DOHH2 (cell line): ENCODE results near the gene MYH13.

Experiments used
- H3F3A ChIP-seq: fragments of 200-600 bp; sonication (generic), shearing (Covaris generic); 2 replicates; pipeline ENCODE4 v1.6.0; 2016; ENCODE audit warnings: antibody characterized with exemption, mild to moderate bottlenecking; ENCODE audit not compliant: control insufficient read depth, insufficient read depth
- H3K27ac ChIP-seq: fragments of 200-600 bp; sonication (generic); 2 replicates; pipeline ENCODE4 v1.5.1; 2014; ENCODE audit warnings: low read depth, mild to moderate bottlenecking, low read length, moderate library complexity
- H3K27me3 ChIP-seq: fragments of 200-600 bp; sonication (generic); 2 replicates; pipeline ENCODE4 v1.6.1; 2014; ENCODE audit warnings: mild to moderate bottlenecking, low read length, mixed read lengths; ENCODE audit not compliant: control insufficient read depth
- H3K36me3 ChIP-seq: fragments of 200-600 bp; sonication (generic); 2 replicates; pipeline ENCODE4 v1.6.1; 2014; ENCODE audit warnings: mild to moderate bottlenecking, low read length, moderate library complexity, mixed read lengths; ENCODE audit not compliant: control insufficient read depth
- H3K4me1 ChIP-seq: fragments of 200-600 bp; sonication (generic); 2 replicates; pipeline ENCODE4 v1.6.1; 2014; ENCODE audit warnings: mild to moderate bottlenecking, low read length, mixed read lengths; ENCODE audit not compliant: control insufficient read depth
- H3K4me2 ChIP-seq: fragments of 200-600 bp; sonication (generic); 2 replicates; pipeline ENCODE4 v1.6.0; 2014; ENCODE audit warnings: mild to moderate bottlenecking, low read length, moderate library complexity
- H3K4me3 ChIP-seq: fragments of 200-600 bp; sonication (generic); 2 replicates; pipeline ENCODE4 v1.5.1; 2014; ENCODE audit warnings: mild to moderate bottlenecking, low read length, mixed read lengths
- H3K79me2 ChIP-seq: fragments of 200-600 bp; sonication (generic); 2 replicates; pipeline ENCODE4 v1.6.1; 2014; ENCODE audit warnings: mild to moderate bottlenecking, low read length, mixed read lengths; ENCODE audit not compliant: control insufficient read depth
- H3K9me2 ChIP-seq: fragments of 200-600 bp; sonication (generic); replicated peaks from 2 replicates; pipeline ENCODE4 v1.6.1; 2014; ENCODE audit warnings: mild to moderate bottlenecking, low read length, mixed read lengths; ENCODE audit not compliant: control insufficient read depth
- H3K9me3 ChIP-seq: fragments of 200-600 bp; sonication (generic); 2 replicates; pipeline ENCODE4 v1.6.1; 2014; ENCODE audit warnings: antibody characterized with exemption, low read length, mixed read lengths; ENCODE audit not compliant: control insufficient read depth, insufficient read depth
- H4K20me1 ChIP-seq: fragments of 200-600 bp; sonication (generic); 2 replicates; pipeline ENCODE4 v1.6.0; 2014; ENCODE audit warnings: low read depth, mild to moderate bottlenecking, antibody characterized with exemption, low read length, moderate library complexity; ENCODE audit not compliant: control insufficient read depth, insufficient read depth
- EZH2phosphoT487 ChIP-seq: fragments of 200-600 bp; sonication (generic); IDR thresholded peaks from 2 replicates; pipeline ENCODE4 v1.6.1; 2017; ENCODE audit warnings: borderline replicate concordance, mild to moderate bottlenecking, antibody characterized with exemption, low read length, moderate library complexity, mixed read lengths
- TF ChIP-seq, protein P1 (sequence below): fragments of 200-600 bp; sonication (generic); IDR thresholded peaks from one replicate; pipeline ENCODE4 v1.5.1; 2014; ENCODE audit warnings: antibody characterized with exemption, mild to moderate bottlenecking, low read depth, low read length; ENCODE audit not compliant: poor library complexity, severe bottlenecking

Gene MYH13

DNA sequence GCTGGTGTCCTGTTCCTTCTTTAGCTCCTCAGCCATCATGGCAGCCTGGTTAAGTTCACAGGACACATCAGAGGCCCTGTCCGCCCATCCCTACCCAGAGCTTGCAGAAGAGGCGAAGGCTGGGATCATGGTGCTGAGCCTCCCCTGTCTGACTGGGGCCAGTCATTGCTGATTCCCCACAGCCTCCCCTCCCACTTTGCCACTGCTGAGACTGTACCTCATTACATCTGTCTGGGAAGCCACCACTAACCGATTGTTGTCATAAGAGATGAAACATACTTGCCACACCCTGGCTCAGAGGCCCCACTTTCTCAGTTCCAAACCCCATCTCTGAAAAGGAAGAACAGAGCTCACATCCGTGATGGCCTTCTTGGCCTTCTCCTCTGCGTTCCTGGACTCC is 66.2 kb downstream of the MYH13 start:
- H3K4me1 ChIP-seq: no peaks in the 10 kb centered on the region
- TF ChIP-seq, protein P1, sequence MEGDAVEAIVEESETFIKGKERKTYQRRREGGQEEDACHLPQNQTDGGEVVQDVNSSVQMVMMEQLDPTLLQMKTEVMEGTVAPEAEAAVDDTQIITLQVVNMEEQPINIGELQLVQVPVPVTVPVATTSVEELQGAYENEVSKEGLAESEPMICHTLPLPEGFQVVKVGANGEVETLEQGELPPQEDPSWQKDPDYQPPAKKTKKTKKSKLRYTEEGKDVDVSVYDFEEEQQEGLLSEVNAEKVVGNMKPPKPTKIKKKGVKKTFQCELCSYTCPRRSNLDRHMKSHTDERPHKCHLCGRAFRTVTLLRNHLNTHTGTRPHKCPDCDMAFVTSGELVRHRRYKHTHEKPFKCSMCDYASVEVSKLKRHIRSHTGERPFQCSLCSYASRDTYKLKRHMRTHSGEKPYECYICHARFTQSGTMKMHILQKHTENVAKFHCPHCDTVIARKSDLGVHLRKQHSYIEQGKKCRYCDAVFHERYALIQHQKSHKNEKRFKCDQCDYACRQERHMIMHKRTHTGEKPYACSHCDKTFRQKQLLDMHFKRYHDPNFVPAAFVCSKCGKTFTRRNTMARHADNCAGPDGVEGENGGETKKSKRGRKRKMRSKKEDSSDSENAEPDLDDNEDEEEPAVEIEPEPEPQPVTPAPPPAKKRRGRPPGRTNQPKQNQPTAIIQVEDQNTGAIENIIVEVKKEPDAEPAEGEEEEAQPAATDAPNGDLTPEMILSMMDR: no peak
- no peak for TF ChIP-seq EZH2phosphoT487
- H3K27ac ChIP-seq: no peak overlapping the region
- H3K4me2 ChIP-seq: no peak overlapping the region
- H3K9me3 ChIP-seq: no peaks in the 10 kb centered on the region
- H3K79me2 ChIP-seq: no peaks in the 10 kb centered on the region
- no peaks in the 10 kb centered on the region for H3K9me2 ChIP-seq
- no peaks in the 10 kb centered on the region for H4K20me1 ChIP-seq
- H3K36me3 ChIP-seq: no peaks in the 10 kb centered on the region
- H3F3A ChIP-seq: no peaks in the 10 kb centered on the region
- no peak overlapping the region for H3K4me3 ChIP-seq
- no peaks in the 10 kb centered on the region for H3K27me3 ChIP-seq

DNA sequence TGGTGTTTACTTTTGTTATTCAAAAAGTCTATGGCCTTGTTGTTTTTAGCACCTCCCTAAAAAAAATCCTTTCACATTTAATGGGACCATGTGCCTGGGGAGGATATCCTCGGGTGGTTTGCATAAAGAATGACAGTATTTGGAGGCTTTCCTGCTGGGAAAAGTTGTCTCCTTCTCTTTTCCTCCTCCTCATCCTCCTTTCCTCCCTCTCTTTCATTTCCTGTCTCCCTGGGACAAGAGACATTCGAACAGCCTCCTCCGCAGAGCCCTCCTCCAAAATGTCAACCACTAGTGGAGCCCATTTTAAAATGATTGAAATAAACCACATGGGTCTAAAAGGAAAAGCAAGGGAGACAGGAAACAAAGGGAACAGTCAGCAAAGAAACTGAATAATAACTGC is 67.4 kb downstream of the MYH13 start:
- Histone ChIP-seq H3K27me3 (no peaks in the 10 kb centered on the region), H4K20me1 (no peaks in the 10 kb centered on the region), H3K9me2 (no peaks in the 10 kb centered on the region), H3K79me2 (no peaks in the 10 kb centered on the region), H3K27ac (no peak overlapping the region), H3K4me1 (no peaks in the 10 kb centered on the region), H3K36me3 (no peaks in the 10 kb centered on the region), H3K4me3 (no peak overlapping the region), H3F3A (no peaks in the 10 kb centered on the region), H3K4me2 (no peak overlapping the region), H3K9me3 (no peaks in the 10 kb centered on the region)
- TF ChIP-seq EZH2phosphoT487: no peak
- TF ChIP-seq, protein P1: no peak

DNA sequence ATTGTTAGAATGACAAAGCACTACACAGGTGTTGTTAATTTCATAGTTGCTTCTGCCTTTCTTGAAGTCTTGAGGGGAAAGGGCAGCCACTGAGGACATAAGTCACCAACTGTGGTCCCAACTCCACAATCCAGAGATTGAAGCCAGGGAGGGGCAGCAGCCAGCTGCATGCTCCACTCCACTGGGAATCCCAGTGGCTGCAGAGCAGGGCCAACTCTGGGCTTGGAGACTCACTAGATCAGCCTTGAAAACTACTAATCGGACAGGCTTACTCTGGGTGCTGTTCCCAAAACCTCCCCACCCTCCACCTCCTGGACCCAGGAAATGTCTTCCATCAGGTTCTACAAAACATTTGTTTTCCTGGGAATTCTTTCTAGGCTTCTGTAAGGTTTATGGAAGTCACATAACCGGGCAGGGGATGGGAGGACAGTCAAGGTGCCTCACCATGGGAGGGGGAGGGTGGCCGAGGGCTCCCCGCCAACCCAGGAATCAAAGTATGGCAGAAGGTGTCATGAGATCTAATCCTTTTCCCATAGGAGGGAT is 68.0 kb downstream of the MYH13 start:
- Histone ChIP-seq H3K4me1 (no peaks in the 10 kb centered on the region), H3K79me2 (no peaks in the 10 kb centered on the region), H4K20me1 (no peaks in the 10 kb centered on the region), H3F3A (no peaks in the 10 kb centered on the region), H3K36me3 (no peaks in the 10 kb centered on the region), H3K4me2 (no peak overlapping the region), H3K9me3 (no peaks in the 10 kb centered on the region), H3K27me3 (no peaks in the 10 kb centered on the region), H3K9me2 (no peaks in the 10 kb centered on the region), H3K27ac (no peak overlapping the region), H3K4me3 (no peak overlapping the region)
- TF ChIP-seq, protein P1: no peak
- no peak for TF ChIP-seq EZH2phosphoT487

DNA sequence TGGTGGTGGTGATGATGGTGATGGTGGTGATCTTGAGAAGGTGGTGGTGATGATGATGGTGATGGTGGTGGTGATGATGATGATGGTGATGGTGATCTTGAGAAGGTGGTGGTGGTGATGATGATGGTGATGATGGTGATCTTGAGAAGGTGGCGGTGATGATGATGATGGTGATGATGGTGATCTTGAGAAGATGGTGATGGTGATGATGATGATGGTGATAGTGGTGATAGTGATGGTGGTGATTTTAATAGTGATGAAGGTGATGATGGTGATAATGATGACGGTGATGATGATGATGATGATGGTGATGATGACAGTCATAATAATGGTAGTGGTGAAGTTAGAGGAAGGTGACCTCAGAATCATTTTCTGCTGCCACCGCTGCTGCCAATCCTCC is 75.1 kb downstream of the MYH13 start:
- Histone ChIP-seq H3K4me3 (no peak overlapping the region), H3K36me3 (no peaks in the 10 kb centered on the region), H3K79me2 (no peaks in the 10 kb centered on the region), H3K9me3 (no peaks in the 10 kb centered on the region), H3K9me2 (no peaks in the 10 kb centered on the region), H3K27me3 (no peaks in the 10 kb centered on the region), H4K20me1 (no peaks in the 10 kb centered on the region), H3K4me1 (no peaks in the 10 kb centered on the region), H3K27ac (no peak overlapping the region), H3K4me2 (no peak overlapping the region), H3F3A (no peaks in the 10 kb centered on the region)
- TF ChIP-seq, protein P1: no peak
- no peak for TF ChIP-seq EZH2phosphoT487
